OCI-LY3 (cell line): ENCODE data around the gene RHOJ.

Experiments used
- EZH2phosphoT487 ChIP-seq: fragments of 200-600 bp; shearing (Covaris generic); IDR thresholded peaks from 2 replicates; pipeline ENCODE4 v1.6.1; 2018; ENCODE audit warnings: antibody characterized with exemption, mixed run types, low read depth
- TF ChIP-seq, protein P1 (sequence below): fragments of 200-600, 300-600 bp; sonication (generic); IDR thresholded peaks from 2 replicates; pipeline ENCODE4 v1.5.1; 2014; ENCODE audit warnings: antibody characterized with exemption, low read length, low read depth

DNA sequence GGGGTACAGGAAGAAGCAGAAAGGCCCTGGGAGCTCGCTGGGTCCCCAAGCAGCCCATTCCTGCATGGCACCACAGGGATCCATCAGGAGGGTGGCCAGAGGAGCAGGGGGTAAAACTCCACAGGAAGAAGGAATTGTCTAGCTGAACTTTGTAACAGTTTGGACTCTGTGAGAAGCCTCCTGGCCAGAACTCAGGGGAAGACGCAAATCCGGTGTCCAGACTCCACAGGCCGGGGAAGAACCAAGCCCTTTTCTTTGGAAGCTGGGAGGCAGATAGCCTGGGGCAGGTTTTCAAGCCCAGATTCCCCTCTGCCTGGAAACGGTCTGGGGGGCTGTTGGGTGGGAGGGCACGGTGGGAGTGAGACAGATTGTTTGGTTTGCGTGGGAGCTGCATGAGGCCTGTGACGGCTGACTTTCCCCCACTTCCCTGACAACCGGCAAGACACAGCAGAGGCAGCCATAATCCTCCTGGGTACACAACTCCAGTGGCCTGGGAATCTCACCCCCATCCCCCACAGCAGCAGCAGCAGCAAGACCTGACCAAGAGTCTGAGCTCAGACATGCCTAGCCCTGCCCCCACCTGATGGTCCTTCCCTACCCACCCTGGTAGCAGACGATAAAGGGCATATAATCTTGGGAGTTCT is 97.8 kb downstream of the RHOJ start:
- TF ChIP-seq, protein P1, sequence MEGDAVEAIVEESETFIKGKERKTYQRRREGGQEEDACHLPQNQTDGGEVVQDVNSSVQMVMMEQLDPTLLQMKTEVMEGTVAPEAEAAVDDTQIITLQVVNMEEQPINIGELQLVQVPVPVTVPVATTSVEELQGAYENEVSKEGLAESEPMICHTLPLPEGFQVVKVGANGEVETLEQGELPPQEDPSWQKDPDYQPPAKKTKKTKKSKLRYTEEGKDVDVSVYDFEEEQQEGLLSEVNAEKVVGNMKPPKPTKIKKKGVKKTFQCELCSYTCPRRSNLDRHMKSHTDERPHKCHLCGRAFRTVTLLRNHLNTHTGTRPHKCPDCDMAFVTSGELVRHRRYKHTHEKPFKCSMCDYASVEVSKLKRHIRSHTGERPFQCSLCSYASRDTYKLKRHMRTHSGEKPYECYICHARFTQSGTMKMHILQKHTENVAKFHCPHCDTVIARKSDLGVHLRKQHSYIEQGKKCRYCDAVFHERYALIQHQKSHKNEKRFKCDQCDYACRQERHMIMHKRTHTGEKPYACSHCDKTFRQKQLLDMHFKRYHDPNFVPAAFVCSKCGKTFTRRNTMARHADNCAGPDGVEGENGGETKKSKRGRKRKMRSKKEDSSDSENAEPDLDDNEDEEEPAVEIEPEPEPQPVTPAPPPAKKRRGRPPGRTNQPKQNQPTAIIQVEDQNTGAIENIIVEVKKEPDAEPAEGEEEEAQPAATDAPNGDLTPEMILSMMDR: no peak
- no peak for TF ChIP-seq EZH2phosphoT487
